HEK293T (cell line): ENCODE results near the gene PITPNM2.

ENCODE experiments used
- ARNT ChIP-seq: fragments of 450-650 bp; IDR thresholded peaks from 2 replicates; pipeline ENCODE4 v1.6.1; 2017; ENCODE audit warnings: mild to moderate bottlenecking
- BHLHE40 ChIP-seq: fragments of 450-650 bp; IDR thresholded peaks from 2 replicates; pipeline ENCODE4 v1.6.1; 2016; ENCODE audit warnings: mild to moderate bottlenecking, moderate library complexity, borderline replicate concordance
- FOXA1 ChIP-seq: fragments of 450-650 bp; IDR thresholded peaks from 2 replicates; pipeline ENCODE4 v1.6.1; 2016; ENCODE audit warnings: mild to moderate bottlenecking
- FOXK2 ChIP-seq: fragments of 450-650 bp; IDR thresholded peaks from 2 replicates; pipeline ENCODE4 v1.6.1; 2016; ENCODE audit warnings: mild to moderate bottlenecking
- FOXM1 ChIP-seq: fragments of 450-650 bp; IDR thresholded peaks from 2 replicates; pipeline ENCODE4 v1.6.1; 2017; ENCODE audit warnings: mild to moderate bottlenecking, borderline replicate concordance
- HDGF ChIP-seq: fragments of 450-650 bp; IDR thresholded peaks from 2 replicates; pipeline ENCODE4 v1.6.1; 2017; ENCODE audit warnings: antibody characterized with exemption, borderline replicate concordance
- L3MBTL2 ChIP-seq: fragments of 450-650 bp; conservative IDR thresholded peaks from 2 replicates; pipeline ENCODE4 v1.6.1; 2016; ENCODE audit warnings: mild to moderate bottlenecking
- LEF1 ChIP-seq: fragments of 450-650 bp; IDR thresholded peaks from 2 replicates; pipeline ENCODE4 v1.6.1; 2017; ENCODE audit warnings: mild to moderate bottlenecking, borderline replicate concordance
- NFRKB ChIP-seq: fragments of 450-650 bp; IDR thresholded peaks from 2 replicates; pipeline ENCODE4 v1.6.1; 2016; ENCODE audit warnings: mild to moderate bottlenecking, moderate library complexity
- SP1 ChIP-seq: fragments of 450-650 bp; IDR thresholded peaks from 2 replicates; pipeline ENCODE4 v1.6.1; 2017
- SUZ12 ChIP-seq: fragments of 450-650 bp; IDR thresholded peaks from 2 replicates; pipeline ENCODE4 v1.6.1; 2016; ENCODE audit warnings: mild to moderate bottlenecking
- TARDBP ChIP-seq: fragments of 450-650 bp; IDR thresholded peaks from 2 replicates; pipeline ENCODE4 v1.6.1; 2016

GRCh38 chr12:123180171-123180570 lies 29.3 kb upstream of the PITPNM2 start:
- no peak for TF ChIP-seq NFRKB
- TF ChIP-seq SP1: no peak
- TF ChIP-seq ARNT: no peak
- TF ChIP-seq FOXK2: no peak
- no peak for TF ChIP-seq FOXA1
- no peak for TF ChIP-seq L3MBTL2
- no peak for TF ChIP-seq BHLHE40
- TF ChIP-seq SUZ12: no peak
- TF ChIP-seq TARDBP: no peak
- TF ChIP-seq HDGF: no peak
- no peak for TF ChIP-seq LEF1
- TF ChIP-seq FOXM1: no peak
